ENCODE measurements around the gene PTRHD1. TPM values are rescaled to one million over a fixed set of nuclear protein-coding genes. Genes with fewer than 3 reads are reported as not detected.

PTRHD1 gene
- total RNA-seq, 2 donors from 2014 or later: 5.4 to 9.7 TPM

DNA sequence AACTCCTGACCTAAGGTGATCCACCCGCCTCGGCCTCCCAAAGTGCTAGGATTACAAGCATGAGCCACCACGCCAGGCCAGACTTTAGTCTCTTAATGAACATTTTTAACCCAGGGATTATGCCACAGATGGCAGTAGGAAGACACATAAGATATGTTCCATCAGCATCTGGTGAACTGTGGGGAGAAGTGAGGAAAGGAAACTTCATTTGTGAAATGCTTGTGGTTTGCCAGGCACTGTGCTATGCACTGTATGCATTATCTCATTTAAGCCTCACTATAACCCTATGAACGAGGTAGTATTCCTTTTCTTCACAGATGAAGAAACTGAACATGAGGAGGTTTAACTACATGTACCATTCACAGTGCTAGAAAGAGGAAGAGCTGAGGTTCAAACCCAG is 29.3 kb downstream of the PTRHD1 start:
- ATAC-seq (ENCODE audit: insufficient number of reproducible peaks, low FRiP score, low read depth) (no peak), DNase-seq (ENCODE audit: low spot score) (no peak)
- TF ChIP-seq, protein P1, sequence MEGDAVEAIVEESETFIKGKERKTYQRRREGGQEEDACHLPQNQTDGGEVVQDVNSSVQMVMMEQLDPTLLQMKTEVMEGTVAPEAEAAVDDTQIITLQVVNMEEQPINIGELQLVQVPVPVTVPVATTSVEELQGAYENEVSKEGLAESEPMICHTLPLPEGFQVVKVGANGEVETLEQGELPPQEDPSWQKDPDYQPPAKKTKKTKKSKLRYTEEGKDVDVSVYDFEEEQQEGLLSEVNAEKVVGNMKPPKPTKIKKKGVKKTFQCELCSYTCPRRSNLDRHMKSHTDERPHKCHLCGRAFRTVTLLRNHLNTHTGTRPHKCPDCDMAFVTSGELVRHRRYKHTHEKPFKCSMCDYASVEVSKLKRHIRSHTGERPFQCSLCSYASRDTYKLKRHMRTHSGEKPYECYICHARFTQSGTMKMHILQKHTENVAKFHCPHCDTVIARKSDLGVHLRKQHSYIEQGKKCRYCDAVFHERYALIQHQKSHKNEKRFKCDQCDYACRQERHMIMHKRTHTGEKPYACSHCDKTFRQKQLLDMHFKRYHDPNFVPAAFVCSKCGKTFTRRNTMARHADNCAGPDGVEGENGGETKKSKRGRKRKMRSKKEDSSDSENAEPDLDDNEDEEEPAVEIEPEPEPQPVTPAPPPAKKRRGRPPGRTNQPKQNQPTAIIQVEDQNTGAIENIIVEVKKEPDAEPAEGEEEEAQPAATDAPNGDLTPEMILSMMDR (IDR thresholded peaks at IDR 0.05): no peak
- no peaks in the 10 kb centered on the region for H3K27me3 ChIP-seq (replicated peaks; ENCODE audit: insufficient read depth)
- H3K36me3 ChIP-seq: peaks cover 13% of the 10 kb centered on the region
- no peaks in the 10 kb centered on the region for H3K4me1 ChIP-seq (ENCODE audit: control insufficient read depth in 1 of 2, low read depth in 2 of 2)
- no peak overlapping the region for H3K4me3 ChIP-seq
- no peak overlapping the region for H3K27ac ChIP-seq
- H3K9me3 ChIP-seq: no peaks in the 10 kb centered on the region

DNA sequence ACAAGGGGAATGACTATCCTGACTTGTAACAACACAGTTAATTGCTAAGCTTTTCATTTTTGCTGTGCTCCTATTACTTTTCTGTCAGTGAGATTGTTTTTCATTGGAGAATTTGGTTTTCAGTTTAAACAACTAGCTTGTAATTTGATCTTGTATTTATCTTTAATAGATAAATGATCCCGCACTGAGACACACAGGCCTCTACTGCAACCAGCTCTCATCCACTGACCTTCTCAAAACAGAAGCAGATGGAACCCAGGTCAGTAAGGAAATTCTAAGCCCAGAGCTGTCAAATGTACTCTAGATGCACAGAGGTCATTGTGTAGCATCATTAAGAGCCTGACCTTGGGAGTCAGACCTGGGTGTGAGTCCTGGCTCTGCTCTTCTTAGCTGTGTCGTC is 30.7 kb downstream of the PTRHD1 start:
- TF ChIP-seq, protein P1 (IDR thresholded peaks at IDR 0.05): no peak
- H3K36me3 ChIP-seq: peaks cover 21% of the 10 kb centered on the region
- H3K27me3 ChIP-seq (replicated peaks; ENCODE audit: insufficient read depth): no peaks in the 10 kb centered on the region

DNA sequence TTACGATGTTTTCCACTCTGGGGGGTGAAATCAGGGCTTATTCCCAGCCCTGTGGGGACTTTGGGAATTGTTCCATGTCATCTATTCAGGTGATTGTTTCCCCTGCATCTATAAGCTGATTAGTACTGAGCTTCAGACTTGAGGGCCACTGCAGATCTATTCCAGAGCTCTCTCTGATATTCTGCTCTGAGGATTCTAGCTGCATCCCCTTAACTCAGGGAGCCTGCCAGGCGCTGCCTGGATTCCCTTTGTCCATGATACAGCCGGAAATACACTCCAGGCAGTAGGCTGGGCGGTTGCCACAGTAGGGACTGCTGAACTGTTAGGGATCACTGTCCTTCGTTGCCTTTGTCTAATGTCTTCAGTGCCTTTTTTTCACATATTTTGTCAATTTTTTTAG is 31.3 kb downstream of the PTRHD1 start:
- H3K9me3 ChIP-seq: no peaks in the 10 kb centered on the region
- no peak overlapping the region for H3K27ac ChIP-seq
- no peak overlapping the region for H3K4me3 ChIP-seq
- TF ChIP-seq, protein P1 (IDR thresholded peaks at IDR 0.05): no peak
- no peaks in the 10 kb centered on the region for H3K4me1 ChIP-seq (ENCODE audit: control insufficient read depth in 1 of 2, low read depth in 2 of 2)
- no peak for ATAC-seq (ENCODE audit: insufficient number of reproducible peaks, low FRiP score, low read depth)
- H3K36me3 ChIP-seq: peaks cover 21% of the 10 kb centered on the region
- no peaks in the 10 kb centered on the region for H3K27me3 ChIP-seq (replicated peaks; ENCODE audit: insufficient read depth)
- DNase-seq (ENCODE audit: low spot score): no peak

More for the DNA sequence above, 30.7 kb downstream of the PTRHD1 start:
- no peak for ATAC-seq (ENCODE audit: insufficient number of reproducible peaks, low FRiP score, low read depth)
- H3K9me3 ChIP-seq: no peaks in the 10 kb centered on the region
- no peak overlapping the region for H3K4me3 ChIP-seq
- no peaks in the 10 kb centered on the region for H3K4me1 ChIP-seq (ENCODE audit: control insufficient read depth in 1 of 2, low read depth in 2 of 2)
- H3K27ac ChIP-seq: no peak overlapping the region
- no peak for DNase-seq (ENCODE audit: low spot score)

DNA sequence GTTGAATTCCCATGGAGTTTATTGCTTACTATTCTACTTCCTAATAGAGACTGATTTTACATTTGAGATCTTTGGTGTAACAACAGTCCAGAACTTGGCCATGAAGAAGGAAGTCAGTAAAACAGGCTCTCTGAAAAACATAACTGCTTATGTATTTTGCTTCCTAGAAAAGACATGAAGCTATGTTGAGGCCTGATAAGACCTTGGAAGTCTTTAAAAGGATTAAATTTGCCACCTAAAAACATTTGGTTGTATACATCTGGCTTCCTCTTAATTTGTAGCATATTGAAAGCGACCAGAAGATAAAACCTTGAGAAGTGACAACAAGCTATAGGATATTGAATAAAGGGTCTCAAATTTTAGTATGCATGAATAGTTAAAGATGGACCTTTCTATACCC is 36.4 kb downstream of the PTRHD1 start:
- DNase-seq (ENCODE audit: low spot score) (no peak), ATAC-seq (ENCODE audit: insufficient number of reproducible peaks, low FRiP score, low read depth) (no peak)
- H3K36me3 ChIP-seq: peaks cover 25% of the 10 kb centered on the region

DNA sequence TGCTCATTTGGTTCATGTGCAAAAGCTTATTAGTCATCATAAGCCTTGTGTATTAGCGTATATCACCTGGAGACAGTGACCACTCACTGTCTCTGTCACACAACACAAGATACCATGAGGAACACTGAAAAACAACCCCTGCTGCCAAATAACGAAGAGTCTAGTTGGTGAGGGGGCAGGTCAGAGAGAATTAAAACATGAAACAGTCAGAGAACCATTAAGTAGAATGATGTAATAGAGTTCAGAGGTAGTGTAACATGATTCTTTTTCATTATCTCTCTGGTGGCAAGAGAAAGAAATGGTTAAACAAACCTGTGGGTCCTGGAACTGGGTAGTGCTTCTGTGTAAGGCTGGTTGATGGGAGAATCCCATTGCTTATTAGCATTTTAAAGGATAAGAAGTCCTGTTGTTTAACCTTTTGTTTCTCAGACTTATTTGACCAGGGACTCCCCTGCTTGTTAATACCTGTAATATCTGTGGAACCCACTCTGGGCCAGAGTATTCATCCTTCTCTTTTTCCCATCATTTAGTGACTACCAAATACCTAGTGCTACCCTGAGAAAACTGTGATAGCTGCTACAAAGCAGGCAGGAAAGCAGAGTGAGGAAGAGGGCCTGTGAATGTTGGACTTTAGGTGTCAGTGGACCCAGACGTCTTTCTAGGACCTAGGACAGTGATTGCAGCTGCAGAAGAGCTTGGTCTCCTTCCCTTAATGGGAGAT is 38.0 kb downstream of the PTRHD1 start:
- no peak for DNase-seq (ENCODE audit: low spot score)
- Histone ChIP-seq H3K36me3 (peaks cover 25% of the 10 kb centered on the region), H3K27me3 (replicated peaks; ENCODE audit: insufficient read depth) (no peaks in the 10 kb centered on the region), H3K4me1 (ENCODE audit: control insufficient read depth in 1 of 2, low read depth in 2 of 2) (no peaks in the 10 kb centered on the region), H3K27ac (no peak overlapping the region), H3K4me3 (no peak overlapping the region), H3K9me3 (no peaks in the 10 kb centered on the region)
- no peak for ATAC-seq (ENCODE audit: insufficient number of reproducible peaks, low FRiP score, low read depth)
- TF ChIP-seq, protein P1 (IDR thresholded peaks at IDR 0.05): no peak

More for the DNA sequence above, 36.4 kb downstream of the PTRHD1 start:
- Histone ChIP-seq H3K4me3 (no peak overlapping the region), H3K9me3 (no peaks in the 10 kb centered on the region), H3K4me1 (ENCODE audit: control insufficient read depth in 1 of 2, low read depth in 2 of 2) (no peaks in the 10 kb centered on the region), H3K27me3 (replicated peaks; ENCODE audit: insufficient read depth) (no peaks in the 10 kb centered on the region), H3K27ac (no peak overlapping the region)
- TF ChIP-seq, protein P1 (IDR thresholded peaks at IDR 0.05): no peak
